Ishikawa (cell line): ENCODE data around the gene PANX3.

ENCODE experiments used
- CEBPB ChIP-seq: IDR thresholded peaks from 2 replicates; pipeline ENCODE4 v1.6.1; 2012
- CREB1 ChIP-seq: IDR thresholded peaks from 2 replicates; pipeline ENCODE4 v1.6.1; 2012; ENCODE audit warnings: low read depth
- EGR1 ChIP-seq: IDR thresholded peaks from 2 replicates; pipeline ENCODE4 v1.6.1; 2012
- EP300 ChIP-seq: IDR thresholded peaks from 2 replicates; pipeline ENCODE4 v1.6.1; 2012; ENCODE audit warnings: borderline replicate concordance
- FOXM1 ChIP-seq: IDR thresholded peaks from 2 replicates; pipeline ENCODE4 v1.6.1; 2012; ENCODE audit warnings: low read depth, borderline replicate concordance
- RAD21 ChIP-seq: IDR thresholded peaks from 2 replicates; pipeline ENCODE4 v1.6.1; 2012; ENCODE audit warnings: low read depth
- REST ChIP-seq: IDR thresholded peaks from 2 replicates; pipeline ENCODE4 v1.6.1; 2012; ENCODE audit warnings: low read depth, mild to moderate bottlenecking
- TAF1 ChIP-seq: IDR thresholded peaks from 2 replicates; pipeline ENCODE4 v1.6.1; 2012; ENCODE audit warnings: low read depth, mild to moderate bottlenecking
- ZBTB7A ChIP-seq: IDR thresholded peaks from 2 replicates; pipeline ENCODE4 v1.6.1; 2012; ENCODE audit warnings: low read depth

- TF ChIP-seq EGR1 (no peak), CREB1 (no peak), CEBPB (no peak), RAD21 (no peak), REST (no peak), EP300 (no peak), TAF1 (no peak), ZBTB7A (no peak), FOXM1 (no peak)
These were observed 16.3 kb downstream of the PANX3 start for GRCh38 chr11:124627546-124627945.
